ENCODE measurements around the gene FCMR. TPM values are rescaled to one million over a fixed set of nuclear protein-coding genes. Genes with fewer than 3 reads are reported as not detected.

The FCMR gene
- total and polyA plus RNA-seq, 9 of the 15 experiments (the other 6 are each of a cell fraction or from before 2014, with no cell fraction given): 0.11 to 0.82 (median 0.20) TPM; not detected in 5

DNA sequence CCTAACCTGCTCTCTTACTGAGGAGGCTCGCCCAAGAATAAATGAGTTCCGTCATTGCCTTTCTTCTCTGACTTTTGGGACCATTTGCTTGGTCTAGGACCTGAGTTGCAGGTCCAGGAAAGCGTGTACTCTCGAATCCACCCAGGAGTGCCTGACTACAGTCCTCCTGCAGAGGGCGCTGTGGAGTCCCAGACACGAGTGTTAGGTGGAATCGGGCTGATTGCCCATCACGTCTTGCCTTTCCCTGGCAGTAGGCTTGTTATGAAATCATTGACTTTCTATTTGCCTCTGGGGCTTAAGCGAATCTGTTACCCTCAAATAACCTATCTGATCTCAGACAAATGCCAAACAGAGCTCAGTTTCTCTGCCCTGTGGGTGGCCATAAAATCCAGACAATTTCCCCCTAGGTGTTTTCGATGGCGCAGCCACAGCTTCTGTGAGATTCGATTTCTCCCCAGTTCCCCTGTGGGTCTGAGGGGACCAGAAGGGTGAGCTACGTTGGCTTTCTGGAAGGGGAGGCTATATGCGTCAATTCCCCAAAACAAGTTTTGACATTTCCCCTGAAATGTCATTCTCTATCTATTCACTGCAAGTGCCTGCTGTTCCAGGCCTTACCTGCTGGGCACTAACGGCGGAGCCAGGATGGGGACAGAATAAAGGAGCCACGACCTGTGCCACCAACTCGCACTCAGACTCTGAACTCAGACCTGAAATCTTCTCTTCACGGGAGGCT, 56.6 kb downstream of the FCMR start, which contains the start of gene IL20 (continued):
- TF ChIP-seq XRCC5 (IDR thresholded peaks at IDR 0.05; ENCODE audit: low read depth, low read length) (peak; percentile 74), NCOA6 (IDR thresholded peaks at IDR 0.05) (no peak), RBM17 (IDR thresholded peaks at IDR 0.05; ENCODE audit: borderline replicate concordance, low read depth, low read length) (no peak), HNRNPH1 (optimal IDR thresholded peaks at IDR 0.05; ENCODE audit: low read depth, low read length) (no peak), KHSRP (IDR thresholded peaks at IDR 0.05) (no peak), ZNF212 (CRISPR knock-in tag; IDR thresholded peaks at IDR 0.05) (no peak), ZNF717 (CRISPR knock-in tag; IDR thresholded peaks at IDR 0.05) (no peak), HDAC2 (IDR thresholded peaks at IDR 0.05) (no peak), ETV5 (CRISPR knock-in tag; IDR thresholded peaks at IDR 0.05; ENCODE audit: low read depth) (no peak), PHB2 (IDR thresholded peaks at IDR 0.05; ENCODE audit: low read depth) (no peak), BHLHE40 (IDR thresholded peaks at IDR 0.05; ENCODE audit: low read length) (no peak), ZBTB5 (IDR thresholded peaks at IDR 0.05) (no peak), MTA3 (IDR thresholded peaks at IDR 0.05; ENCODE audit: borderline replicate concordance) (no peak), MCM3 (IDR thresholded peaks at IDR 0.05) (no peak), JUNB (CRISPR knock-in tag; conservative IDR thresholded peaks at IDR 0.05) (no peak), ZKSCAN8 (CRISPR knock-in tag; IDR thresholded peaks at IDR 0.05) (no peak), CREB5 (CRISPR knock-in tag; IDR thresholded peaks at IDR 0.05) (no peak), ZNF347 (CRISPR knock-in tag; IDR thresholded peaks at IDR 0.05; ENCODE audit: low read depth) (no peak), RHOXF2B (CRISPR knock-in tag; conservative IDR thresholded peaks at IDR 0.05) (no peak), ZEB2 (IDR thresholded peaks at IDR 0.05) (no peak), ZNF24 (IDR thresholded peaks at IDR 0.05) (peak; percentile 48; the same call in 1 of the 2 replicates), FOXA1 (IDR thresholded peaks at IDR 0.05; ENCODE audit: borderline replicate concordance) (no peak), DACH1 (IDR thresholded peaks at IDR 0.05; ENCODE audit: partially characterized antibody) (no peak)
- TF ChIP-seq, protein P1, sequence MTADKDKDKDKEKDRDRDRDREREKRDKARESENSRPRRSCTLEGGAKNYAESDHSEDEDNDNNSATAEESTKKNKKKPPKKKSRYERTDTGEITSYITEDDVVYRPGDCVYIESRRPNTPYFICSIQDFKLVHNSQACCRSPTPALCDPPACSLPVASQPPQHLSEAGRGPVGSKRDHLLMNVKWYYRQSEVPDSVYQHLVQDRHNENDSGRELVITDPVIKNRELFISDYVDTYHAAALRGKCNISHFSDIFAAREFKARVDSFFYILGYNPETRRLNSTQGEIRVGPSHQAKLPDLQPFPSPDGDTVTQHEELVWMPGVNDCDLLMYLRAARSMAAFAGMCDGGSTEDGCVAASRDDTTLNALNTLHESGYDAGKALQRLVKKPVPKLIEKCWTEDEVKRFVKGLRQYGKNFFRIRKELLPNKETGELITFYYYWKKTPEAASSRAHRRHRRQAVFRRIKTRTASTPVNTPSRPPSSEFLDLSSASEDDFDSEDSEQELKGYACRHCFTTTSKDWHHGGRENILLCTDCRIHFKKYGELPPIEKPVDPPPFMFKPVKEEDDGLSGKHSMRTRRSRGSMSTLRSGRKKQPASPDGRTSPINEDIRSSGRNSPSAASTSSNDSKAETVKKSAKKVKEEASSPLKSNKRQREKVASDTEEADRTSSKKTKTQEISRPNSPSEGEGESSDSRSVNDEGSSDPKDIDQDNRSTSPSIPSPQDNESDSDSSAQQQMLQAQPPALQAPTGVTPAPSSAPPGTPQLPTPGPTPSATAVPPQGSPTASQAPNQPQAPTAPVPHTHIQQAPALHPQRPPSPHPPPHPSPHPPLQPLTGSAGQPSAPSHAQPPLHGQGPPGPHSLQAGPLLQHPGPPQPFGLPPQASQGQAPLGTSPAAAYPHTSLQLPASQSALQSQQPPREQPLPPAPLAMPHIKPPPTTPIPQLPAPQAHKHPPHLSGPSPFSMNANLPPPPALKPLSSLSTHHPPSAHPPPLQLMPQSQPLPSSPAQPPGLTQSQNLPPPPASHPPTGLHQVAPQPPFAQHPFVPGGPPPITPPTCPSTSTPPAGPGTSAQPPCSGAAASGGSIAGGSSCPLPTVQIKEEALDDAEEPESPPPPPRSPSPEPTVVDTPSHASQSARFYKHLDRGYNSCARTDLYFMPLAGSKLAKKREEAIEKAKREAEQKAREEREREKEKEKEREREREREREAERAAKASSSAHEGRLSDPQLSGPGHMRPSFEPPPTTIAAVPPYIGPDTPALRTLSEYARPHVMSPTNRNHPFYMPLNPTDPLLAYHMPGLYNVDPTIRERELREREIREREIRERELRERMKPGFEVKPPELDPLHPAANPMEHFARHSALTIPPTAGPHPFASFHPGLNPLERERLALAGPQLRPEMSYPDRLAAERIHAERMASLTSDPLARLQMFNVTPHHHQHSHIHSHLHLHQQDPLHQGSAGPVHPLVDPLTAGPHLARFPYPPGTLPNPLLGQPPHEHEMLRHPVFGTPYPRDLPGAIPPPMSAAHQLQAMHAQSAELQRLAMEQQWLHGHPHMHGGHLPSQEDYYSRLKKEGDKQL (CRISPR knock-in tag; IDR thresholded peaks at IDR 0.05; ENCODE audit: borderline replicate concordance): no peak

All from K562 (cell line).